Medulla oblongata (tissue), 1 donor: Measurements from ENCODE around the gene AFTPH.

ENCODE experiments used
- DNase-seq: peaks from one replicate; pipeline ENCODE4 v3.0.0-alpha.2; 2015; ENCODE audit errors: extremely low spot score

Gene AFTPH

DNA sequence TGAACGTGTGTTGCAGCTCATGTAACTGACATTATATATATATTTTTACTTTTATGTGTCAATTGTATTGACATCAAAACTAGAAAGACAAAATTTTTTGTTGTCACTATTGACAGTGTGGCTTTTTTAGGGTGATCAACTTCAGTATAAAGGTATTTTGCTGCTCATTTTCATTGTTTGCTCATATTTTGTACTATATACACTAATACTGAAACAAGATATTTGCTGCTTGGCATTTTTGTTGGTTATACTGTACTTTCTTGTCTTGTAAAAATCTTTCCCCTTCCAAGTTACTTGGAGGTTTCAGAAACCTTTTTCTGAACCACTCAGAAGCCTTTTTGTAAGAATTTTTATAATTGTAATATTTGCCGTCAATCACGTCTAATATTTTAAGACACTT lies 16.5 kb downstream of the AFTPH start:
- DNase-seq, result no peak

DNA sequence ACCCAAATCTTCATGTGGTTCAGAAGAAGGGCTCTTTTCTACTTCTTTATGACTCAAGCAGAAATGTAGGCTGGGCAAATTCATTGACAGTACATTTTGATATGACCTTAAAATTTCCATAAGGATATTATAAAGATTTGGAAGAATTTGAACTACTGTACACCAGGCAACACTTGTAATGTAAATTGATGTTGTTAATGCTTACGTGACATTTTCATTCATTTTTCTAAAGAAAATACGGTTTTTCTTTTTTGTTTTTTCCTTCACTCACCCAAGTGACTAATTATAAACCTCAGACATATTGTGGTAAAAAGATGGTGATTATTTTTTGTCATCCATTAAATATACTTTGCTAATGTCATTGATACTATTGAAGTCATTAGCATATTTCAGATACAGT lies 17.4 kb downstream of the AFTPH start:
- no peak for DNase-seq

DNA sequence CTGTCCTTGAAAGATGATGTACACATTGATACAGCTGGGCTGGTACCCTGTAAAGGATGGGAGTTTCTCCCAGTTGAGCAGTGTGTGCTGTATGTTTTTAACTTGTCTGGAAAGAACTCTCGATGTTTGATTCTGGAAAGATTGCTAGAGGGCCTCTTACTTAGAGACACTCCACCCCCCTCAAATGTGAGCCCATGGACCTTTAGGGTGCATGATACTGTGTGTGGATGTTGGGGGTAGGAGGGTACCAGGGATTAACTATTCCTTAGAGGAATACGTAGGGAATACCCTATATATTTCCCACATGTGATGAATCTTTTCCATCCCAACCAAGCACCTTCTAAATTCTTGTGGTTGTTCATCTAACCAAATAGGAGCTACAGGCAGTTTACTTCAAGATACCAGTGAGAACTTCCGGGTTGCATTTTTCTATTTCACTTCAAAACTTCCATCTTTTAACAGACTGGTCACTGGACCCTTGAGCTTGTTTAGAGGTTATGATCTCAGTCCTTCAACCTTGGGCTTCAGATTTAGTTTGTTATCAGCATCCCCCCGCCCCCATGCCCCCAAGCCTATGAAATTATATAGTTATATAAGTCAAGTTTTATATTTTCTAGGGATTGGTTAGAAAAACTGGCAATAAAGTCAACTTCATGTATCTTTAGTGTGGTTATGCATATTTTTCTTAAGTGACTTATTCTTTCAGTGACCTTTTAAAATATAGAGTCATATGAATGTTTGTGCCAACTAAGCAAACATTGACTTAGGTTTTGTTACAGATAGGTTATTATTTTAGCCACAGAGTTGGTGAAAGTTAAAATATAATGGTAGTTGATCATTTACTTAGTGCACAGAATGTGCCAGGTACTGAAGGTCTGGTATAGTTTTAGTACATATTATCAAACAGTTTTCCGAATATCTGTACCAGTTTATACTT lies 18.2 kb downstream of the AFTPH start:
- DNase-seq, result no peak

DNA sequence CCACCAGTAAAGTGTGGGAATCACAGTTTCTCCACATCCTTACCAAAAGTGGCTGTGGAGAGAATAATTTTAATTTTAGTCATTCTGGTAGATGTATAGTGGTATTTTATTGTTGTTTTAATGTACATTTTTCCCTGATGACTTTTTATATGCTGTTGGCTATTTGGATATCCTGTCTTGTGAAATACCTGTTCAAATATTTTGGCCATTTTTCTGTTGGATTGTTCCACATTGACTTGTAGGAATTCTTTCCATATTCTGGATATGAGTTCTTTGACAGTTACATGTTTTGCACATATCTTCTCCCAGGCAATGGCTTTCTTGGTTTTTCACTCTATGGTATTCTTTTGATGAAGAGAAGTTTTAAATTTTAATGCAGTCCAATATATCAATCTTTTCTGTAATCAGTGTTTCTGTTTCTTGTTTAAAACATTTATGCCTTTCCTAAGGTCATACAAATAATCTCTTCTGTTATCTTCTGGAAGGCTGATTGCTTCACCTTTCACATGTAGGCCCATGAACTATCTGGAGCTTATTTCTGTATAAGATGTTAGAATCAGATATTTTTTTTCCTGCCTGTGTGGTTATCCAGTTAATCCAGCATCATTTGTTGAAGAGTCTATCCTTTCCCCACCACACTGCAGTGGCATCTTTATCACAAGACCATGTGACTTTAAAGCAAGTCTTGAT lies 19.0 kb downstream of the AFTPH start:
- no peak for DNase-seq

DNA sequence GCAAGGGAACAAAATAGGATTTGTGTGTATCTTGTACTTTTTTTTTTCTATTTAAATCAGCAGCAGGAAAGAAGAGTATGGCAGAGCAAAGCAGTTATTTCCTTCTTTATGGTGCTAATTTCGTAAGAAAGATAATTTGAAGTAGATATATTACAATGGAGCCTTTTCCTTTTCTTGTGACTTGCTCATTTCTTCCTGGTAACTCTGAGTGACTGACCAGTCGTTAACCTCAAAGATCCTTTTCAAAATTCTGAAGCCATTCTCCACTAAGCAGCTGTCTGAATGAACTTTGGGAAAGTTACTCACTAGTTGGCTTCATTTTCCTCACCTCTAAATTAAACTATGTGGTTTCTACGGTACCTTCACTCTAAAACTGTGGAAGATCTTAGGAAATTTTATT lies 24.6 kb downstream of the AFTPH start:
- no peak for DNase-seq

DNA sequence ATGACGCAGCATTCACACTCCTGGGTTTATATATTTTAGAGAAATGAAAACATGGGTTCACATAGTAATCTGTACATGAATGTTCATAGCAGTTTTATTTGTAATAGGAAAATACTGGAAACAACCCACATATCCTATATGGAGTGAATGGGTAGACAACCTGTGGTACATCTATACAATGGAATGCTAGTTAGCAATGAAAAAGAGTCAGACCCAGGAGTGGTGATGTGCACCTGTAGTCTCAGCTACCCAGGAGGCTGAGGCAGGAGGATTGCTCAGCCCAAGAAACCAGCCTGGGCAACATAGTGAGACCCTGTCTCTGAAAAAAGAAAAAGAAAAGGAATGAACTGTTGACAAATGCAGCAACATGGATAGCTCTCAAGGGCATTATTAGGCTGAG lies 25.9 kb downstream of the AFTPH start:
- no peak for DNase-seq

DNA sequence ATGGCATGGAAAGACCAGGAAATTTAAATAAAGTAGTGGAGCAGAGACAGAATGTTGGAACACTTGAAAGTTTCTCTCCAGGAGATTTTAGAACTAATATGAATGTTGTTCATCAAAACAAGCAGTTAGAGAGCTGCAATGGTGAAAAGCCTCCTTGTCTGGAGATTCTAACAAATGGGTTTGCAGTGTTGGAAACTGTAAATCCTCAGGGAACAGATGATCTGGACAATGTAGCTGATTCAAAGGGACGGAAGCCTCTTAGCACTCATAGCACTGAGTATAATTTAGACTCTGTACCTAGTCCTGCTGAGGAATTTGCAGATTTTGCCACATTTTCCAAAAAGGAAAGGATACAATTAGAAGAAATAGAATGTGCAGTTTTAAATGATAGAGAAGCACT lies 27.7 kb downstream of the AFTPH start:
- peak; percentile 26 for DNase-seq

DNA sequence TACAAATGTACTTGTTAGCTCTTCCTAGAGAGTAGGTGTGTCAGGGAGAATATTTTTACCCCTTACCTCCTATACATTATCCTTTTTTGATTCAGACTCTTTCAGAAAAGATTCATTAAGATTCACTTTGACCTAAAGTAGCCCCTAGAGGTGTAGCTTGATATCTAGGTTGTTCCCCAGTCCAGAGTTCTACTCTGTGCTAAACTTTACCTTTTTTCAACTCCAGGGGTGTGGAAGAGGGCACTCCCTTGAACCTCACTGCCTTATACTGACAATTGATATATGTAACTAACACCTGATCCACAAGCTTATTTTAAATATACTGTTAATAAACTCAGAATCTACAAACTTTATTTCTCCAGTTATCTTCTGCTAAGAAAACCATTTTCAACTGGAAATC lies 30.0 kb downstream of the AFTPH start:
- no peak for DNase-seq

DNA sequence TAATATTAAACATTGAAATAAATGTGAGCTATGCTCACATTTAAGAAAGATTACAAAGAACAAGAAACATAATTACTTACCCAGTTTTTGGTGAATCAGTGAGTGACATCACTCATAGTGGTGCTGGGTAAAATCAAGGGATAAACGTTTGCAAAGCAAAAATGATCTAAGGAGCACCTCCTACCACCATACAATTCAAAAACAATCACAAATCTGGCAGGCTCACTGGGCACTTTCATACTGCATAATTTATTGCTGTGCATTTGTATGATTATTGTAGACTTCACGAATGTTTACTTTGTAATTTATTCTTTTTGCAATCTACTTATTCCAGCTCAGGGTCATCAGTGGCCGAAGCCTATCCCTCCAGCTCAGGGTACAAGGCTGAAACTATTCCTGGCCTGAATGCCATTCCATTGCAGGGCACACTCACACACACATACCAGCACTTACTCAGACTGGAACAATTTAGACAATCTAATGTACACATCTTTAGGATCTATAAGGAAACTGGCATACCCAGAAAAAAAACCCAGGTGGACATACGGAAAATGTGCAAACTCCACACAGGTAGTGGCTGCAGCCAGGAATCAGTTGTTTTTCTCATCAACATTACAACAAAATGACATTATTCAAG lies 34.4 kb downstream of the AFTPH start:
- no peak for DNase-seq

DNA sequence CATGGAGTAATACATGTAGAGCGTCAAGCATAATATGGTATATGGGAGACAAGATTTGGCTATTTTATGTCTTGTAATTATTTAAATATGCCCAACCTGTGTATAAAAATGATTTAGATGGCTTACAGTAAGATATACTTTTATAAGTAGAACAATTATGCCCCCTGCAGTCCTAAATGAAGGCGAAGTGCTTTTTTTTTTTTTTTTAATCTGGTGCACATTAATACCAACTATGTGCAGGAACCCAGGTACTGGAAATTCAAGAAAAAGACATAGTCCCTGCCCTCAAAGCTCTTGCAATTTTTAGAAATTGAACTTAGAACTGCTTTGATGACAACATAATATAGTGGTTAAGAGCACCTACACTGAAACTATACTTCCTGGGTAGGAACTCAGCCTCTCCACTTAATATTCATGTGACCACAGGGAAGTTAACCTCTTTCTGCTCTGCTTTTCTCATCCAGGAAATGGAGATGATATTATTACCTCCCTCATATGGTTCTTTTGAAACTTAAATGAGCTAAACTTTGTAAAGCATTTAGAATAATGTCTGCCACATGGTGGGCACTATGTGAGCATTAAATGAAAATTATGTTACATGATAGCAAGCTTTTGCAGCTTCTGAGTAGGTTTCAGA lies 38.1 kb downstream of the AFTPH start:
- no peak for DNase-seq

DNA sequence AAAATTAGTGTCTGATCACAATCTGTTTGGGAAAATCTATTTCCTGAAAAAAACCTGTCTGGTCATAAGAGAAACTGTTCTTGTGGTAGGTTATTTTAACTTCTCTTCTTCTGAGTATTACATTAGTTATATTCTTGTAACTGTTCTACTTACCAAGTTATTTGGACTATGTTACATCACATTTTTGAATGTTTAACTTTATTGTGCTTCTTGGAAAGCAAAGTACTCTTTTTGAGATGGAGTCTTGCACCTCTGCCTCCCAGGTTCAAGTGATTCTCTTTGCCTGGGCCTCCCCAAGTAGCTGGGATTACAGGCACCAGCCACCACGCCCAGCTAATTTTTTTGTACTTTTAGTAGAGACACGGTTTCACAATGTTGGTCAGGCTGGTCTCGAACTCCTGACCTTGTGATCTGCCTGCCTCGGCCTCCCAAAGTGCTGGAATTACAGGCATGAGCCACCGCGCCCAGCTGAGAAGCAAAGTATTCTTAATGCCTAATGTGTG lies 39.4 kb downstream of the AFTPH start:
- DNase-seq, result no peak

DNA sequence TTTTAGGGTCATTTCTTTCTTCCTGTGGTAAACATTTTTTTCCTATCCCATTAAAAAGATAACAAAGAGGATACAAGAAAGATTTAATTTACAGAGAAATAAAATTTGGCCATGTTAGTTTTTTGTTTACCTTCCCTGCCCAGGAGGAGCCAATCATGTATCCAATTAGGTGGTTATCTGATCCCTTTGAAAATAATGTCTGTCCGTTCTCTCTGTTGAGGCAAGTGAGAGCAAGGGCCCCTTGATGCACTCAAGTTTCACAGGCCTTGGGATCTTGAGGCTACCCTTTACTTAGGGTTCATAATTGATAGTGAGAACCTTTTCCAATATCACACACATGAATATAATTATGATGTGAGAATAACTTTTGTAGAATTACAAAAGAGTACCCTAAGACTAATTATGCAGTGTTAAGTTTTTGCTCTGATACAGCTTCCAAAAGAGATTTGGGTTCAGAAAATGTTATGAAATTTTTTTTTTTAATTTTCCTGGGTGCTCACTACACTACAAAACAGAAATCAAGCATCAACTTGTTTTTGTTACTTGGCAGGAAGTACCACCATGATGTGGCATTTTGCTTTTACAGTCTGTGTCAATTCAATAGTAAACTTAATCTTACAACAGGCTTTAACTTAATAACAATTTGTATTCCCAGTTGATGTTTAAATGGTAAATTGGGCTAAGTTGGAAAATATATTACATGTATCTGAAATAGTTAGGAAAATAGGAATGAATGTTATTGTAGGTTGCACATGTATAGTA lies 42.0 kb downstream of the AFTPH start:
- no peak for DNase-seq

DNA sequence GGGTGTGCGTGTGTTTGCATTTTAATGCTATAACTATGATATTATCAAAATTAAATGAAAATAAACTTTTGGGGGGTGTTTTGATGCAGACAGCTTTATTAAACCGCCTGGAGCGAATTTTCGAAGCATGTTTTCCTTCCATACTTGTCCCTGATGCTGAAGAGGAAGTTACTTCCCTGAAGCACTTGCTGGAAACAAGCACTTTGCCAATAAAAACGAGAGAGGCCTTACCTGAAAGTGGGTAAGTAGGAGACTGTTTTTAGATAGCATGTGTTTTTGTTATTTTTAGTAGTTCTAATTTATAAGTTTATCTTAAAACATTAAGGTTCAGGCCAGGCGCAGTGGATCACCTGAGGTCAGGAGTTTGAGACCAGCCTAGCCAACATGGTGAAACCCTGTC lies 43.3 kb downstream of the AFTPH start:
- DNase-seq, result no peak

DNA sequence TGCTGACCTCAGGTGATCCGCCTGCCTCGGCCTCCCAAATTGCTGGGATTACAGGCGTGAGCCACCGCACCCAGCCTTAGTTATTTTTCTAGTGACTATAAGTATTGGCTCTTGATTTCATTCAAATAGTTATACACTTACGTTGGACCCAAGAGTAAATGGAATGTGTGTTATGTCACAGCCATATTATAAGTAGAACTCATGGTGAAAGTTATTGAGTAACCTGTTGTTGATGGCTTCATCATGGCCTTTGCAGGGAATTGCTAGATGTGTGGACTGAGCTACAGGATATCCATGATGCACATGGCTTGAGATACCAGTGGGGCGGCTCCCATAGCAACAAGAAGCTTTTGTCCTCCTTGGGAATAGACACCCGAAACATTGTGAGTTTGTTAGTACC lies 44.7 kb downstream of the AFTPH start:
- DNase-seq, result no peak

DNA sequence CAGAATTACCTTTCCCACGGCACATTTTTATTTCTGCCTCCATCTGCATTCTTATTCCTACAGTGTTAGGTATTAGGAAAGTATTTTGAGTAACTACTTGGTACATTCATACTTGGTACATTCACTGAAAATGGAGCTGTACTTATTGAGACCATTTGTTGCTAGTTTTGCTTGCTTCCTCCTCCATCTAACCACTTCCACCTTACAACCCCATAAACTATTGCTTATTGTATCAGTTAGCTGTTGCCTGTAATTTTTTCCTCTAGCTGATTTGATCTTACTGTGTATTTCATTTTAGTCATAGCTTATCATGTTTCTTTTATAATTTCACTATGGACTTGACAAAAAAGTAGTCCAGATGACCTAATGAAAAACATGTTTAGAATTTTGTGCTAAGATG lies 50.7 kb downstream of the AFTPH start:
- no peak for DNase-seq

DNA sequence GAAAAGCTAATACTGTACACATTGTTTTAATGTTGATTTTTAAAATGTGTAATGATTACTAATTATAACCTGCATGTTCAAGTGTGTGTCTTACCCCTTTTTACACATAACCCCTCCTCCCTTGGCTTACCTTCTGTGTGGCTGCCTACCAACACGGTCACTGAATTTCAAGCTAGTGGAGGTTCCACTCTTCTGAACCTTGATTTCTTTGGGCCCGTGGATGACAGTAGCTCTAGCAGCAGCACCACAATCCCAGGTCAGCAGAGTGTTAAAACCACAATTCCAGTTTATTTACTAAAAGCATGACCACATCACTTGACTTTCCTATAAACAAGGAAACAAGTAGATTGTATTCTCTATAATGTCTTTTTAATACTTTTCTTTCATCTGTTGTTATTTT lies 56.9 kb downstream of the AFTPH start:
- DNase-seq, result no peak

DNA sequence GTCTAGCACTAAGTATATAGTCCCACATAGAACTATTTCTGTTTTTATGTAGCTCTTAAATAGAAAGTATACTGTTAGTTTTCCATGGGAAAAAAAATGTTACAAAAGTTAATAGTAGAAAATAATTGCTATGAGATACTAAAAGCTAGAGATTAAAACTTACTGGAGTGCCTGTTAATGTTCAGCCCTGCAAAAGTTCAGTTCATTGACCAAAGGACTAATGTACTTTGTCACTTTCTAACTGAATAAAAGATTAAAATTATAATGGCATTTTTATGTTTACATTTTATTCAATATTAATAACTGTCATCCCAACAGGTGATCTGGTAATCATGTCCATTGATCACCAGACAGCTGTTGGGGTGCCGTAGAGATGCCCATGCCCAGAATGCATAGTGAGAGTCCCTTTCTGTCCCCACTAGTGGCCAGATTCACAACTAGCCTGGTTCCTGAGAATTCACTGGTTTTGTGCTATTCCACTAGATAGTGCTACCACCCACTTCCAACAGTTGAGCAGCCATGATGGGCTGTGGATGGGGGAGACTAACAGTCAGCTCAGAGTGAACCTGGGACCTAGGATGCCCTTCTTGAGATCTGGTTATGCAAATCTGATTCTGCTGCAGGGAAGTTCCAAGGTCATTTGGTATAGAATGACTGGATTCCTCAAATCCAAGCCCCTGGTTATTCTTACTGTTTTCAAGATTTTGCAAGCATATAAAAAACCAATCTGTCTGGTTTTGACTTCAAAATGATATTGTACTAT lies 57.8 kb downstream of the AFTPH start:
- DNase-seq, result no peak

DNA sequence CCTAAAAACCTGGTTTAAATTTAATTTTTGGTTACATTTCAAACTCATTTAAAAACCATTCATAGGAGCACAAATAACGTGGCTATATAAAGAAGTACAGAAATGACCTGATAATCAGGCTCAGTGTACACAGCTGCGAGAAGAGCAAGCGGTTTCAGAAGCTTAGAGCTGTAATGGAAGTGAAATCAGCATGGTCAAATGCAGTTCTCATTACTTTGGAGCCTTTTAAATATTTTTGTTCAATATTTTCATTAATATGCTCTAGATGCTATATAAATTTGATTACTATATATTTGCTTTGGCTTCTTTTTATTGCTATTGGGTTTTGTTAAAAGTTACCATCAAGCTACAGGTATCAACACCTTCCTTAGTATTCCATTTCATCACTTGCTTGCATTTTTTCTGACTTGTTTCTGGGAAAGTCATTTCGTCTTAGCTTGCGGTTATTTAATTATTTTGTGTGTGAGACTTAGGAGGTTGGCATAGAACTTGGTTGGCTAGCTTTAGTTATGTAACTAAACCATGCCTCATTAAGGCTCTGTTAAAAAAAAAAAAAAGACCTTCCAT lies 58.7 kb downstream of the AFTPH start:
- no peak for DNase-seq

DNA sequence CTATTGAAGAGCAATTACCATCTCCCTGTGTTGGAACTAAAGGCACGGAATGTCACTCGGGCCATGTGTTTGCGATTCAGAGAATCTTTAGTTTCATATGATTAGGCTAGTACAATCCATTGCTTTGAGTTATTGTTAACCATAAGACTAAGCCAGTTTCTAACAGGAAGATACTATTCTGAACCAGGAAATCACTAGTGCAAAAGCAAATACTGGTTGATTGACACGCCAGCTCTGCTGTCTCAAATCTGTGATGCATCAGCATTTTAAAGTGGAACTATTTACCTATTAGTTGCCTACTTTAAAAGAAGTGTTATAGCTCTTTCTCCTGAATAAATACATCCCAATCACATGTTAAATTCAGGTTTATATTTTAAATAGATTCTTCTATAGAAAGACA lies 61.9 kb downstream of the AFTPH start:
- no peak for DNase-seq

DNA sequence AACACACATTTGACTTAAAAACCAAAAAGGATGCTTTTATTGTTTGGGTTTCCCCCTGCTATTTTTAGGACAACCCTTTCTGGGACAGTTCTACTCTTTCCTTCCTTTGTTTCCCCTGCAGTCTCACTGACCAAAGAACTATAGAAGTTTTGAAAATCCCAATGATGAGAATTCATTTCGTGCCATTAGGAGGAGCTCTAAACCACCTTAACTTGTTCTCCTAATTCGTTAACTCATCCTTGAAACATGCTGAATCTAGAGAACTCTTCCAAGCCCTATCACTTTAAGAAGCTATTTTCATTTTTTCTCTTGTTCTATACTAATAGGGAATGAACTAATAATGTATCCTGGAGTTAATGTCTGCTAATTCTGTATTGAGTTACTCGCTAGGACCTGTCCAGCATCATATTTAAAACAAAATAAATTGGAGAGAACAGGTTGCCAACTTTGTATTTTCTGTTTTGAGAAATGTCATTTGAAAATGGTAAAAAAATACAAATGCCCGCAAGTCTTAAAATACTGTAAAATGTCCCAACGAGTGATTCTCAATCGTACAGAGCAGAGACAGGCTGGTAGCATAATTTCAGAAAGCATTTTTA lies 62.9 kb downstream of the AFTPH start:
- peak; percentile 79 for DNase-seq
